Measurements from ENCODE around the gene SP100. TPM values are rescaled to one million over a fixed set of nuclear protein-coding genes. Genes with fewer than 3 reads are reported as not detected.

SP100 gene
- polyA plus RNA-seq, 1 donor (not counting 4 experiments of a cell fraction or from before 2014, with no cell fraction given), result 136 TPM

- H3K27ac ChIP-seq (ENCODE audit: control insufficient read depth, insufficient read depth, low read length), result no peak overlapping the region
- no peaks in the 10 kb centered on the region for H3K9me1 ChIP-seq (ENCODE audit: control insufficient read depth, extremely low read depth, insufficient read depth, low read length)
- no peak overlapping the region for H3K4me2 ChIP-seq (ENCODE audit: control insufficient read depth, extremely low read depth, insufficient read depth, low read depth, low read length)
- H3K4me3 ChIP-seq (ENCODE audit: control insufficient read depth in 2 of 3, extremely low read depth in 1 of 3, insufficient read depth in 2 of 3, low read depth in 1 of 3, low read length in 3 of 3), result no peak overlapping the region
- FAIRE-seq (no peak), DNase-seq (ENCODE audit: low read depth, low spot score) (no peak)
- no peaks in the 10 kb centered on the region for H3K4me1 ChIP-seq (ENCODE audit: control insufficient read depth, extremely low read depth, insufficient read depth, low read length)
- TF ChIP-seq EZH2 (IDR thresholded peaks at IDR 0.05; ENCODE audit: low read length) (no peak), CTCF (optimal IDR thresholded peaks at IDR 0.05 in 1 of 3, IDR thresholded peaks at IDR 0.05 in 1 of 3, conservative IDR thresholded peaks at IDR 0.05 in 1 of 3; ENCODE audit: extremely low read depth in 1 of 3, insufficient read depth in 2 of 3, low read length in 3 of 3) (no peak)
- dilution Hi-C loops (cut with MboI; ENCODE audit: extremely low pct_ligation_motif_present, low sequenced_read_pairs), result no loop called here
- H3K27me3 ChIP-seq (ENCODE audit: control insufficient read depth, extremely low read depth, insufficient read depth, low read length), result no peaks in the 10 kb centered on the region
- H4K20me1 ChIP-seq (ENCODE audit: control insufficient read depth, extremely low read depth, insufficient read depth, low read length), result no peaks in the 10 kb centered on the region
- peaks cover 5% of the 10 kb centered on the region for H3K9me3 ChIP-seq (ENCODE audit: control insufficient read depth, low read depth, low read length)
- H3K79me2 ChIP-seq (ENCODE audit: control insufficient read depth, insufficient read depth, low read length), result no peaks in the 10 kb centered on the region
- H3K9ac ChIP-seq (ENCODE audit: control insufficient read depth, extremely low read depth, insufficient read depth, low read length), result no peak overlapping the region
- H2AFZ ChIP-seq (ENCODE audit: control insufficient read depth, low read length), result no peak overlapping the region
- H3K36me3 ChIP-seq (ENCODE audit: control insufficient read depth in 2 of 2, extremely low read depth in 1 of 2, insufficient read depth in 2 of 2, low read length in 2 of 2), result peaks cover 0 to 2% of the 10 kb centered on the region in 2 experiments
These were observed 104.8 kb downstream of the SP100 start for GRCh38 chr2:230520875-230521155.

- dilution Hi-C loops (cut with MboI; ENCODE audit: extremely low pct_ligation_motif_present, low sequenced_read_pairs), result no loop called here
- Histone ChIP-seq H3K27me3 (ENCODE audit: control insufficient read depth, extremely low read depth, insufficient read depth, low read length) (no peaks in the 10 kb centered on the region), H3K9me3 (ENCODE audit: control insufficient read depth, low read depth, low read length) (peaks cover 5% of the 10 kb centered on the region), H3K36me3 (ENCODE audit: control insufficient read depth in 2 of 2, extremely low read depth in 1 of 2, insufficient read depth in 2 of 2, low read length in 2 of 2) (peaks cover 0 to 2% of the 10 kb centered on the region in 2 experiments), H3K79me2 (ENCODE audit: control insufficient read depth, insufficient read depth, low read length) (no peaks in the 10 kb centered on the region), H3K27ac (ENCODE audit: control insufficient read depth, insufficient read depth, low read length) (no peak overlapping the region), H3K4me2 (ENCODE audit: control insufficient read depth, extremely low read depth, insufficient read depth, low read depth, low read length) (no peak overlapping the region), H2AFZ (ENCODE audit: control insufficient read depth, low read length) (no peak overlapping the region), H3K4me1 (ENCODE audit: control insufficient read depth, extremely low read depth, insufficient read depth, low read length) (no peaks in the 10 kb centered on the region), H3K9ac (ENCODE audit: control insufficient read depth, extremely low read depth, insufficient read depth, low read length) (no peak overlapping the region), H3K9me1 (ENCODE audit: control insufficient read depth, extremely low read depth, insufficient read depth, low read length) (no peaks in the 10 kb centered on the region), H3K4me3 (ENCODE audit: control insufficient read depth in 2 of 3, extremely low read depth in 1 of 3, insufficient read depth in 2 of 3, low read depth in 1 of 3, low read length in 3 of 3) (no peak overlapping the region), H4K20me1 (ENCODE audit: control insufficient read depth, extremely low read depth, insufficient read depth, low read length) (no peaks in the 10 kb centered on the region)
- no peak for FAIRE-seq
- no peak for TF ChIP-seq EZH2 (IDR thresholded peaks at IDR 0.05; ENCODE audit: low read length)
- no peak for DNase-seq (ENCODE audit: low read depth, low spot score)
These were observed 105.4 kb downstream of the SP100 start for GRCh38 chr2:230521386-230521785.

GRCh38 chr2:230525682-230526081 is 109.7 kb downstream of the SP100 start:
- no peak for DNase-seq (ENCODE audit: low read depth, low spot score)
- no peak for TF ChIP-seq EZH2 (IDR thresholded peaks at IDR 0.05; ENCODE audit: low read length)
- no peak for TF ChIP-seq CTCF (optimal IDR thresholded peaks at IDR 0.05 in 1 of 3, IDR thresholded peaks at IDR 0.05 in 1 of 3, conservative IDR thresholded peaks at IDR 0.05 in 1 of 3; ENCODE audit: extremely low read depth in 1 of 3, insufficient read depth in 2 of 3, low read length in 3 of 3)
- dilution Hi-C loops (cut with MboI; ENCODE audit: extremely low pct_ligation_motif_present, low sequenced_read_pairs), result no loop called here
- Histone ChIP-seq H3K9ac (ENCODE audit: control insufficient read depth, extremely low read depth, insufficient read depth, low read length) (no peak overlapping the region), H3K4me1 (ENCODE audit: control insufficient read depth, extremely low read depth, insufficient read depth, low read length) (no peaks in the 10 kb centered on the region), H3K27ac (ENCODE audit: control insufficient read depth, insufficient read depth, low read length) (no peak overlapping the region), H4K20me1 (ENCODE audit: control insufficient read depth, extremely low read depth, insufficient read depth, low read length) (no peaks in the 10 kb centered on the region), H3K9me3 (ENCODE audit: control insufficient read depth, low read depth, low read length) (peaks cover 5% of the 10 kb centered on the region), H3K36me3 (ENCODE audit: control insufficient read depth in 2 of 2, extremely low read depth in 1 of 2, insufficient read depth in 2 of 2, low read length in 2 of 2) (peaks cover 0 to 2% of the 10 kb centered on the region in 2 experiments), H3K27me3 (ENCODE audit: control insufficient read depth, extremely low read depth, insufficient read depth, low read length) (no peaks in the 10 kb centered on the region), H3K79me2 (ENCODE audit: control insufficient read depth, insufficient read depth, low read length) (no peaks in the 10 kb centered on the region), H3K9me1 (ENCODE audit: control insufficient read depth, extremely low read depth, insufficient read depth, low read length) (no peaks in the 10 kb centered on the region), H3K4me3 (ENCODE audit: control insufficient read depth in 2 of 3, extremely low read depth in 1 of 3, insufficient read depth in 2 of 3, low read depth in 1 of 3, low read length in 3 of 3) (no peak overlapping the region), H2AFZ (ENCODE audit: control insufficient read depth, low read length) (no peak overlapping the region), H3K4me2 (ENCODE audit: control insufficient read depth, extremely low read depth, insufficient read depth, low read depth, low read length) (no peak overlapping the region)
- no peak for FAIRE-seq
